Stimulated activated CD4-positive, alpha-beta T cell treated with anti-CD3 and anti-CD28 coated beads, Interleukin-2, amount 100 ng/mL, for 24 hours (primary cell): ENCODE data around the gene ADAM15.

ENCODE experiments used
- DNase-seq, 2 donors: peaks; one replicate each; pipeline ENCODE4 v3.0.0-alpha.2; 2020

ADAM15 gene

GRCh38 chr1:155053531-155054105 lies 2.5 kb downstream of the ADAM15 start:
- DNase-seq = no peak

GRCh38 chr1:155057104-155057503 lies 6.0 kb downstream of the ADAM15 start:
- no peak for DNase-seq

GRCh38 chr1:155057788-155058211 lies 6.7 kb downstream of the ADAM15 start:
- no peak for DNase-seq

GRCh38 chr1:155060736-155061135 lies 9.6 kb downstream of the ADAM15 start:
- no peak for DNase-seq

DNA sequence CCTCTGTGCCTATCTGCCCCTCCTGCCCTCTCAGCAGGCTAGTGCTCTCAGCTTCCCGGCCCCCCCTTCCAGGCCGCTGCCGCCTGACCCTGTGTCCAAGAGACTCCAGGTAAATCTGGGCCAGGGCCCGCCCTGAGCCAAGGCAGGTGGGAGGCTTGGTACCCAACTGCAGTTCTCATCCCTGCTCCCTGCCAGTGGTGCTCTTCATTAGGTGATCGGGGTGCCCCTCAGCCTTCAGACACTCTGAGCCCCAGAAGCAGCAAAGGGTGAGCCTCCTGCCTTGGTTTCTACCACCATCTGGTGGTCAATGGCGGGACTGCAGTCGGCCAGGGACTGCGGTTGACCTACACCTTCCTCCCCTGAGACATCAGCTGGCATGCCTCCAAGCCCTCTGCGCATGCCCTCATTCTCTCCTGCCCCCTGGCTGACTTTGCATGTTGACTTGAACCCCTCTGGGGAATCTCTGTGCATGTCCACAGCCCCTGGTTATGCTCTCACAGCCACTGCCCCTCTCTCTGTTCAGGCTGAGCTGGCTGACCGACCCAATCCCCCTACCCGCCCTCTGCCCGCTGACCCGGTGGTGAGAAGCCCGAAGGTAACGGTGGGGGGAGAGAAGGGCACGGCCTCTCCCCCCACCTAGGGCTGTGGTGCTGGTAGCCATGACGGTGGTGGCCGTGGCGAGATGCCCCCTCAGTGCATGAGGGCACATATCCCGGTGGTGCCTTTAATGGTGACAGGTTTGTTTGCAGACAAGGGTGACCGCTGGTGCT lies 10.4 kb downstream of the ADAM15 start:
- peak; percentile 98 to 99 for DNase-seq

- DNase-seq = no peak
These were observed 11.1 kb downstream of the ADAM15 start for GRCh38 chr1:155062151-155062686.

DNA sequence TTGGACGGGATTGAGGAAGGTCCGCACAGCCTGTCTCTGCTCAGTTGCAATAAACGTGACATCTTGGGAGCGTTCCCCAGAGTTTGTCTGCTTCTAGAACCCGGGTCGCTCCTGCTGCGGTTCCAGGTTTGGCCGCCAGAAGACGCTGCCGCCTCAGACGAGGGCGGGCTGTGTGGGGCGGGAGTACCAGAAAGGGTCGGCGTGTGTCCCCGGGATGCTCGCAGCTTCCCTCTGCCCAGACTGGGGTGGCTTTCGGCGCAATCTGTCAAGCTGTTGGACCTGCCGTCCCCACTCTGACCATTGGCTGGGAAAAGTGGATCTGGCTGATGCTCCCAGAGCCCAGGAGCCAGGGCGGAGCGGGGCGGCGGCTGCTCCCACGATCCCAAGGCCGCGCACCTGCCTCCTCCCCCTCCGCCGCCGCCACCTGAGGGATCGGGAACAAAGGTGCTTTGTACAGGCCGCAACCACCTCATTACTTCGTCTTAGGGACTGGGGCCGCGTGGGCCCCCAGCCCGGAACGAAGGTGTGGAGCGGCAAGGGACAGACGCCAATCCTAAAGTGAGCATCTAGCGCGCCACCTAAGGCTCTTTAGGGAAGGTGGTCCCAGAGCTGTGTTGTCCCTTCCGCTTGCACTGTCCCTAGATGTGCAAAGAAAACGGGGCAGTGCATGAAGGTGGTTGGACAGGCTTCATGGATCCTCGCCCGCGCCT lies 11.7 kb downstream of the ADAM15 start:
- DNase-seq = peak; percentile 81 to 89

GRCh38 chr1:155063550-155064110 lies 12.5 kb downstream of the ADAM15 start, which contains the start of gene EFNA4:
TSS of gene EFNA4 (plus strand) at chr1:155063740. CDS start at chr1:155063824, 84 bp downstream.
- peak; percentile 86 to 87 for DNase-seq

GRCh38 chr1:155064111-155064831 lies 13.2 kb downstream of the ADAM15 start:
- peak in 1 of 2 donors; percentile 38 for DNase-seq

DNA sequence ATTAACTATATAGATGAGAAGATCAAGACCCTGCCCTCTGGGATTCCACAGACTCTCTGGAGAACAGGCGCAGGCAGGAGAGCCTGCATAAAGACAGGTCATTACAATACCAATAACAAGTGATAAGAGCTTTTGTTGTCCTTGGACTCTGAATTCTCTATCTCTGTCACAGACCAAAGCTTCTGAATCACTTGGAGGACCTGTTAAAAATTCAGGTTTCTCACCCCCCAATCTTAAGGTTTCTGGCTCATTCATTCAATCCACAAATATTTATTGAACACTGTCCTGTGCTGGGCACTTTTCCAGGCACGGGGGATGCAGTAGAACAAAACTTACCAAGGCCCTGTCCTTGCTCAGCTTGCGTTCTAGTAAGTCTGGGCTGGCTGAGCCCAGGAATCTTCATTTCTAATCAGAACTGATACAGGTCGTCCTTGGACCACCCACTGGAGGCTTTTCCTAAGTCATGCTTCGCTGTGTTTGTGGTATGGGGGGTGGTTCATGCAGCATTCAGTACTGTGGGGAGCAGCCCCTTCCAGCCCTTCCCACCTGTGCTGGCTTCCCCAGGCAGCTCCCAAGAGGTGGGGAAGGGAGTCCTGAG lies 13.8 kb downstream of the ADAM15 start:
- DNase-seq = no peak

GRCh38 chr1:155066777-155067176 lies 15.7 kb downstream of the ADAM15 start:
- DNase-seq = no peak

GRCh38 chr1:155068599-155068998 lies 17.5 kb downstream of the ADAM15 start:
- no peak for DNase-seq

DNA sequence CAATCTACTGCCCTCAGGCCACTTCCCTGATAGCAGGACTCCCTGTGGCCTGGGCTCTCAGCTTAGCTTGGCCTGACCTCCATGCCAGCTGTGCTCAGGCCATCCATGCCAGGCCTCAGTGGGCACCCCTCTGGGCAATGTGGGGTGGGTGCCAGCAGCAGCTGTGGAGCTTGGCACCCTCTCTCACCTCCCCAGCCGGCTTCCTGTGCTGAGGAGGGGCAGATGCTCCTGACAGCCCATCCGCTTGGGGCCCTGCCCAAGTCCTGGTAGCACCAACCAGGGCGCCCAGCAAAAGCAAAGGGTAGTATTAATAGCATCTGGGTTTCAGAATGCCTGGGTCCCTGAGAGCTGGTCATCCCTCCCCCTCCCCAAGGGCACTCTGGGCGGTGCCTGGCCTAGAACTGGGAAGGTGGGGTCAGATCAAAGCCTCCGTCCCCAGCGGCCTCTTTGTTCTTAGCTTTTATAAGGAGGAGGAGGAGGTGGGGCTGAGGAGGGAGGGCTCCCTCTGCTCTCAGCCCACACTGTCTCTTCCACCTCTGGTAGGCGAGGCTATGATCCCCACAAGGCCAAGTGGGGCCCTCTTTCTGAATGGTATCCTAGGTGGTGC lies 18.5 kb downstream of the ADAM15 start:
- DNase-seq = no peak

DNA sequence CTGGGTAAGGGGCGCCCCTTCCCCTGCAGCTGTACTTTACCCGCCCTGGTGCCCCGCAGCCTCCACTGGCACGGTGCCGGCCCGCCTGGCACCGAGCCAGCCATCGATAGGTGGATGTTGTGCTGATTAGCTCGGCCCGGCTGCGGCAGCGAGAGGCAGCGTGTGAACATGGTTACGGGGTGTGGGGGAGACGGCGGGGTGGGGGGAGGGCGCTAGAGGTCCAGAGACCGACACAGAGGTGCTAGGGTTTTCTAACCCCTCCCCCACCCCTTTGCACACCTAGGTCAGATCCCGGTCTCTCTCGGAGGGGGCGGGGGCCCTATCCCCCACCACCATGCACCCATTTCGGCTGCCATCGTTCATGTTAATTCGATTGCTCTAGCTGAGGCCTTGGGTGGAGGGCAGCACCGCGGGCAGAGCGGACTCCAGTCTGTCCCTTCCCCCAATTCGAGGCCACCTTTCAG lies 19.1 kb downstream of the ADAM15 start:
- no peak for DNase-seq

DNA sequence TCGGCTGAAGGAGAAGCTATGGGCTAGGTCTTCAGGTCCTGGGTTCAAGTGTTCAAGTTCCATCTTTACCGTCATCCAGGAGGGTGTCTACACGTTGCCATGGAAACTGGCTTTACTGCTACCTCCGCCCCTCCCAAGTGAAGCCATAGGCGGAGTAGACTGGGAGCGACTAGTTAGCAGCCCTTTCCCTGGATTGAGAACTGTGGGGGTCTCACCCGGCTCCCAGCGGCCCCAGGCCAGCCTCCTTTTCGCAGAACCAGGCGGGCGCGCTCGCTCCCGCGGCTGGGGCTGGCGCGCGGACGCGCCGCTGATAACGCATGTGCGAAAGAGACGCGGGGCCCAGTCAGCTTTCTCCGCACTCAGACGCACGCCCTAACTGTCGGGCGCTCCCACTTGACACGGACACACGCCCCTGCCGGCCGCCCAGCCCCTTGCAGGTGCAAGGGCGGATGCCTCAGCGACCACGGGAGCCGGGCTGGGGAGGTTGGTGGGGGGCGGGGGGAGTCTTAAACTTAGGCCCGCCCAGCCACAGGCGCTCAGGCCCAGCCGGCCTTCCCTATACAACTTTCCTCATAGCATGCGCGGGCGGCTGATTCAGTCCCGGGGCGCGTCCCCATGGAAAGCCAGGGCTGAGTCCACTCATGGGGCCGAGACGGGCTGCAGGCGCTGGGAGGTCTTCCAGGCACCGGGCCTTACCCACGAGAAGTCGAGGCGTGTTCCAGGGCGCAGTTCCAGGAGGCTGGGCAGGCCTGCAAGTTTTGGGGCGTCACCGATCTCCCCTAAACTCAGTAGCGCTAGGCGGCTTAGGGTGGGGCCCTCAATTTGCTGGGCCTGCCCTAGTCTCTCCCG lies 19.8 kb downstream of the ADAM15 start:
- peak; percentile 75 to 80 for DNase-seq

- no peak for DNase-seq
These were observed 20.6 kb downstream of the ADAM15 start for GRCh38 chr1:155071701-155072100.

DNA sequence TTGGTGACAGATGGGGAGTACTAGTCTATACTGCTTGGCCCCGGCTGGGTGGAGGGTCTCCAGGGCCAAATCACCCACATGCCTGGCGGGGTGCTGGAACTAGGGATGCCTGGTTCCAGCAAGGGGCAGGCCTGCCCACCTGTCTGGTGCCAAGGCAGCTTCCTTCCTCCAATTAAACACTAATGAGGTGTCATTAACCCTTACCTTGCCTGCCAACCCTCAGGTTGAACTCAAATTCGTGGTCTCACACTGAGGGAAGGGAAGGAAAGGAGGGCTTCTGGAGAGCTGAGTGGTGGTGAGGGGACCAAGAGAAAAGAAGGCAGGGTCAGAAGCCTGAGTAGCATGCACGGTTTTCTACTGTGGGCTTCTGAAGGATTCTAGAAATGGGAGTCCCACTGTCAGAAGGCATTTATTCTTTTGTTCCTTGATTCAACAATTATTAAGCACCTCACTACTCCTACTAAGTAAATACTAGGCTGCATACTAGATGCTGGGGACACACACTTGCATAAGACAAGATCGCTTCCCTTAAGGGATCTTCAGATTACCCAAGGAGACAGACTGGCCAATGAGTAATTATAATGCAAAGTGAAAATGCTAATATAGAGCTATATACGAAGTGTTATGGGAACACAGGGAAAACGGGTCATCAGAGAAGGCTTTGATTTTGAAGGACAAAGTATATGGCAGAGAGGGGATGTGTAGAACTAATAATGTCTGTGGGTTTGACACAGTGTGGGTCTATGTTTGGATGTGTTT lies 21.6 kb downstream of the ADAM15 start:
- no peak for DNase-seq

DNA sequence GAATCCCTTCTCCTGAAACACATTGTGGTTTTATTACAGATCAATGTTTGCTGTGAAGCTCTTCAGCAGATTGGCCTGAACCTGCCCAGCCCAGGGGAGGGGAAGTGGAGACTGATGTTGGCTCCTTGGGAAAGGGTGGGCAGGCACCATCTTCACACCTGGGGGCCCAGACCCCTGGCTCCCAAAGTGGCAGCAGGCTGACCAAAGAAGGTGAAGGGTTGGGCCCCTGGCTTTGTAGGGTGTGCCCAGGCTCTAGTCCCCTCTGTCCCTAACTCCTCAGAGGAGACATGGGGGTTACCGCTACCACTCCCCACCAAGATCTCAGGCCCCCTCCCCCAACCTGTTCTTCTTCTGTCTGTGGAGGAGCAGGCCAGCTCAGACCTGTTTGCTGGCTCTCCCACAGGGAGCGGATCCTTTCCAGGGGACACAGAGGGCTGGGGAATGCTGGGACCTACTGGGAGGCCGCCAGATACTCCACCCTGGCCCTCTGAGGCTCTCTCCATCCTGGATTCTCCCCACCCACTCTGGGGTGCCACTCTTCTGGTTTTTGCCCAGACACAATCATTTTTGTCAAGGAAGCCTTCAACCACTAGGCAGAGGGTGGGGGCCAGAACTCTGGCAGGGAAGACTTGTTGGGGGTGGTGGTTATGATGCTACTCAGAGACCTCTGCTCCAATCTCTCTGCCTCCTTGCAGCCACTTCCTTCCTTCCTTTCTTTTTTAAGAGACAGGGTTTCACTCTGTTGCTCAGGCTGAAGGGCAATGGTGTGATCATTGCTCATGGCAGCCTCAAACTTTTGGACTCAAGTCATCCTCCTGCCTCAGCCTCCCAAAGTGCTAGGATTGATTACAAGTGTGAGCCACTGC lies 22.5 kb downstream of the ADAM15 start:
- DNase-seq = no peak

DNA sequence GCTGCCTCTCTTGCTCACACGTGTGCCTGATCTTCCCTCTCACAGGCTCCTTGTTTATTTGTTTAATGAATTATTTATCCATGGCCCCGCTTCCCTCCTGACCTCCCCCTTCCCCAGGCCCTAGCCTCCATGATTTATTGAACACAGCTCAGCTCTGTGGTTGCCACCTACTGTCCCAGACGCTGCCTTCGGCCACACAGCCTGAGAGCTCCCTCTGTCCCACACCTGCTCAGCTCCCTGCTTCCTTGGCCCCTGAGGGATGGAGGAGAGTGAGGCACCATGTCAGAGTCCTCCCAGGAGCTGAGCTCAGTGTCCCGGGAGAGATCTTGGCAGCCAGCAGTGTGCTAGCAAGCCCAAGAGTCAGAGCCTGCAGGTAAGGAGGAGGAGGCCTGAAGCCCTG lies 24.4 kb downstream of the ADAM15 start:
- no peak for DNase-seq
